ENCODE measurements around the gene PTPRK. TPM values are rescaled to one million over a fixed set of nuclear protein-coding genes. Genes with fewer than 3 reads are reported as not detected.

Gene PTPRK
- total and polyA plus RNA-seq, 4 donors = 12.1 to 61.2 (median 29.1) TPM

DNA sequence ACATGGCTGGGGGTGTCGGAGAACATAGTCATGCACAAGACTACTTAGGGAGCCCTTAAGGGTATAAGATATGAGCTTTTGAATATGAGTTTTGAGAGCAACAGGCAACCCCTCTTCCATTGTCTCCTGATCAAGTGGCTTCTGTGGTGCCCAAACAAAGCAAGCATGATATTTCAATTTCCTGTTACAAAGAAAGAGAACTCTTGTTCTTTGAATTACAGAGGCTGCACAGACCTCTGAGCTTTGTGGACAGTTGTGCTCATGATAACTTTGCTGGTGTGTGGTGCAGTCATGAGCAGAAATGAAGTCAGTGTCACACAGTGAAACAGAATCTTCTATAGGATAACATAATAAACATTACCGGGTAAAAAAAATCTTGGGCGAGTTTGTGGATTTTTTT is 552.7 kb downstream of the PTPRK start:
- Histone ChIP-seq H3K4me1 (ENCODE audit: control insufficient read depth in 4 of 4, insufficient read depth in 4 of 4, low read length in 3 of 4) (no peaks in the 10 kb centered on the region), H3K27ac (ENCODE audit: low read depth in 1 of 2, low read length in 2 of 2) (no peak overlapping the region), H3K36me3 (ENCODE audit: control insufficient read depth in 4 of 4, insufficient read depth in 3 of 4, low read depth in 1 of 4, low read length in 3 of 4) (peaks cover 0 to 21% (median 14%) of the 10 kb centered on the region in 4 donors), H3K9me3 (ENCODE audit: control insufficient read depth in 4 of 4, low read length in 3 of 4) (no peaks in the 10 kb centered on the region), H3K27me3 (ENCODE audit: control insufficient read depth in 4 of 4, insufficient read depth in 4 of 4, low read length in 3 of 4) (no peaks in the 10 kb centered on the region), H3K9ac (ENCODE audit: low read depth in 1 of 2, low read length in 2 of 2) (no peak overlapping the region), H3K4me3 (ENCODE audit: low read depth in 1 of 3, low read length in 3 of 3) (no peak overlapping the region)
- TF ChIP-seq EGR1 (IDR thresholded peaks at IDR 0.05; ENCODE audit: low read depth in 2 of 2) (no peak), HNF4G (IDR thresholded peaks at IDR 0.05) (no peak), SP1 (IDR thresholded peaks at IDR 0.05) (no peak), NR2F2 (IDR thresholded peaks at IDR 0.05) (no peak), GABPA (IDR thresholded peaks at IDR 0.05 in 1 of 2, conservative IDR thresholded peaks at IDR 0.05 in 1 of 2) (no peak), JUND (IDR thresholded peaks at IDR 0.05) (no peak), TAF1 (conservative IDR thresholded peaks at IDR 0.05) (no peak), RAD21 (IDR thresholded peaks at IDR 0.05) (no peak)
- TF ChIP-seq, protein P1, sequence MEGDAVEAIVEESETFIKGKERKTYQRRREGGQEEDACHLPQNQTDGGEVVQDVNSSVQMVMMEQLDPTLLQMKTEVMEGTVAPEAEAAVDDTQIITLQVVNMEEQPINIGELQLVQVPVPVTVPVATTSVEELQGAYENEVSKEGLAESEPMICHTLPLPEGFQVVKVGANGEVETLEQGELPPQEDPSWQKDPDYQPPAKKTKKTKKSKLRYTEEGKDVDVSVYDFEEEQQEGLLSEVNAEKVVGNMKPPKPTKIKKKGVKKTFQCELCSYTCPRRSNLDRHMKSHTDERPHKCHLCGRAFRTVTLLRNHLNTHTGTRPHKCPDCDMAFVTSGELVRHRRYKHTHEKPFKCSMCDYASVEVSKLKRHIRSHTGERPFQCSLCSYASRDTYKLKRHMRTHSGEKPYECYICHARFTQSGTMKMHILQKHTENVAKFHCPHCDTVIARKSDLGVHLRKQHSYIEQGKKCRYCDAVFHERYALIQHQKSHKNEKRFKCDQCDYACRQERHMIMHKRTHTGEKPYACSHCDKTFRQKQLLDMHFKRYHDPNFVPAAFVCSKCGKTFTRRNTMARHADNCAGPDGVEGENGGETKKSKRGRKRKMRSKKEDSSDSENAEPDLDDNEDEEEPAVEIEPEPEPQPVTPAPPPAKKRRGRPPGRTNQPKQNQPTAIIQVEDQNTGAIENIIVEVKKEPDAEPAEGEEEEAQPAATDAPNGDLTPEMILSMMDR (IDR thresholded peaks at IDR 0.05; ENCODE audit: low read depth, low read length, missing input control) = no peak
- 94% methylated on average over 3 of the region's 3 CpGs for WGBS
- DNase-seq (ENCODE audit: low spot score) = no peak

DNA sequence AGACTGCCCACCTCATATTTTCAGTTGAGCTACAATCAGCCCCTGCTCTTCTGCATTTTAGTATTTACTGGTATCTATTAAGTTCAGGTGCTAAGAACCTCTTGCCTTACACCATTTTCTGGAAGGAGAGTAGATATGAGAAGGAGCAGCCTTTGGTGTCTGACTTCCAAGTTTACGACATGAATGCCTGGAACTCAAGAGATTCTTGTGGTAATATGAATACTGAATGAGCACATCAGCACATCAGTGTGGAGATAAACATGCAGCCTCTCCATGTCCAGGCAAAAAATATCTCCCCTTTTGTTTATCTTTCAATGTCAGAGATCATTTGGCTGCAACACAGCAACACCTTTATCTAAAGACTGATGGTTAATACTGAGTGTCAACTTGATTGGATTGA is 553.8 kb downstream of the PTPRK start:
- Histone ChIP-seq H3K4me3 (ENCODE audit: low read depth in 1 of 3, low read length in 3 of 3) (no peak overlapping the region), H3K36me3 (ENCODE audit: control insufficient read depth in 4 of 4, insufficient read depth in 3 of 4, low read depth in 1 of 4, low read length in 3 of 4) (peaks cover 0 to 17% (median 9%) of the 10 kb centered on the region in 4 donors), H3K27me3 (ENCODE audit: control insufficient read depth in 4 of 4, insufficient read depth in 4 of 4, low read length in 3 of 4) (no peaks in the 10 kb centered on the region), H3K4me1 (ENCODE audit: control insufficient read depth in 4 of 4, insufficient read depth in 4 of 4, low read length in 3 of 4) (no peaks in the 10 kb centered on the region), H3K9ac (ENCODE audit: low read depth in 1 of 2, low read length in 2 of 2) (no peak overlapping the region), H3K9me3 (ENCODE audit: control insufficient read depth in 4 of 4, low read length in 3 of 4) (no peaks in the 10 kb centered on the region), H3K27ac (ENCODE audit: low read depth in 1 of 2, low read length in 2 of 2) (no peak overlapping the region)
- no peak for DNase-seq (ENCODE audit: low spot score)
- no peak for TF ChIP-seq NR2F2 (IDR thresholded peaks at IDR 0.05)
- TF ChIP-seq, protein P2, sequence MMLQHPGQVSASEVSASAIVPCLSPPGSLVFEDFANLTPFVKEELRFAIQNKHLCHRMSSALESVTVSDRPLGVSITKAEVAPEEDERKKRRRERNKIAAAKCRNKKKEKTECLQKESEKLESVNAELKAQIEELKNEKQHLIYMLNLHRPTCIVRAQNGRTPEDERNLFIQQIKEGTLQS (IDR thresholded peaks at IDR 0.05) = no peak
- TF ChIP-seq, protein P3, sequence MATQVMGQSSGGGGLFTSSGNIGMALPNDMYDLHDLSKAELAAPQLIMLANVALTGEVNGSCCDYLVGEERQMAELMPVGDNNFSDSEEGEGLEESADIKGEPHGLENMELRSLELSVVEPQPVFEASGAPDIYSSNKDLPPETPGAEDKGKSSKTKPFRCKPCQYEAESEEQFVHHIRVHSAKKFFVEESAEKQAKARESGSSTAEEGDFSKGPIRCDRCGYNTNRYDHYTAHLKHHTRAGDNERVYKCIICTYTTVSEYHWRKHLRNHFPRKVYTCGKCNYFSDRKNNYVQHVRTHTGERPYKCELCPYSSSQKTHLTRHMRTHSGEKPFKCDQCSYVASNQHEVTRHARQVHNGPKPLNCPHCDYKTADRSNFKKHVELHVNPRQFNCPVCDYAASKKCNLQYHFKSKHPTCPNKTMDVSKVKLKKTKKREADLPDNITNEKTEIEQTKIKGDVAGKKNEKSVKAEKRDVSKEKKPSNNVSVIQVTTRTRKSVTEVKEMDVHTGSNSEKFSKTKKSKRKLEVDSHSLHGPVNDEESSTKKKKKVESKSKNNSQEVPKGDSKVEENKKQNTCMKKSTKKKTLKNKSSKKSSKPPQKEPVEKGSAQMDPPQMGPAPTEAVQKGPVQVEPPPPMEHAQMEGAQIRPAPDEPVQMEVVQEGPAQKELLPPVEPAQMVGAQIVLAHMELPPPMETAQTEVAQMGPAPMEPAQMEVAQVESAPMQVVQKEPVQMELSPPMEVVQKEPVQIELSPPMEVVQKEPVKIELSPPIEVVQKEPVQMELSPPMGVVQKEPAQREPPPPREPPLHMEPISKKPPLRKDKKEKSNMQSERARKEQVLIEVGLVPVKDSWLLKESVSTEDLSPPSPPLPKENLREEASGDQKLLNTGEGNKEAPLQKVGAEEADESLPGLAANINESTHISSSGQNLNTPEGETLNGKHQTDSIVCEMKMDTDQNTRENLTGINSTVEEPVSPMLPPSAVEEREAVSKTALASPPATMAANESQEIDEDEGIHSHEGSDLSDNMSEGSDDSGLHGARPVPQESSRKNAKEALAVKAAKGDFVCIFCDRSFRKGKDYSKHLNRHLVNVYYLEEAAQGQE (IDR thresholded peaks at IDR 0.05) = no peak
- no peak for TF ChIP-seq EGR1 (IDR thresholded peaks at IDR 0.05; ENCODE audit: low read depth in 2 of 2)
- TF ChIP-seq YY1 (IDR thresholded peaks at IDR 0.05) = no peak
- TF ChIP-seq, protein P1 (IDR thresholded peaks at IDR 0.05; ENCODE audit: low read depth, low read length, missing input control) = no peak
- TF ChIP-seq SP1 (IDR thresholded peaks at IDR 0.05) = no peak
- no peak for TF ChIP-seq FOXA2 (IDR thresholded peaks at IDR 0.05)
- TF ChIP-seq, protein P4, sequence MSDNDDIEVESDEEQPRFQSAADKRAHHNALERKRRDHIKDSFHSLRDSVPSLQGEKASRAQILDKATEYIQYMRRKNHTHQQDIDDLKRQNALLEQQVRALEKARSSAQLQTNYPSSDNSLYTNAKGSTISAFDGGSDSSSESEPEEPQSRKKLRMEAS (IDR thresholded peaks at IDR 0.05) = no peak
- no peak for TF ChIP-seq RXRA (IDR thresholded peaks at IDR 0.05)
- no peak for TF ChIP-seq FOXA1 (IDR thresholded peaks at IDR 0.05)
- no peak for TF ChIP-seq RAD21 (IDR thresholded peaks at IDR 0.05)
- no peak for TF ChIP-seq TAF1 (conservative IDR thresholded peaks at IDR 0.05)
- no peak for TF ChIP-seq HNF4G (IDR thresholded peaks at IDR 0.05)
- TF ChIP-seq, protein P5, sequence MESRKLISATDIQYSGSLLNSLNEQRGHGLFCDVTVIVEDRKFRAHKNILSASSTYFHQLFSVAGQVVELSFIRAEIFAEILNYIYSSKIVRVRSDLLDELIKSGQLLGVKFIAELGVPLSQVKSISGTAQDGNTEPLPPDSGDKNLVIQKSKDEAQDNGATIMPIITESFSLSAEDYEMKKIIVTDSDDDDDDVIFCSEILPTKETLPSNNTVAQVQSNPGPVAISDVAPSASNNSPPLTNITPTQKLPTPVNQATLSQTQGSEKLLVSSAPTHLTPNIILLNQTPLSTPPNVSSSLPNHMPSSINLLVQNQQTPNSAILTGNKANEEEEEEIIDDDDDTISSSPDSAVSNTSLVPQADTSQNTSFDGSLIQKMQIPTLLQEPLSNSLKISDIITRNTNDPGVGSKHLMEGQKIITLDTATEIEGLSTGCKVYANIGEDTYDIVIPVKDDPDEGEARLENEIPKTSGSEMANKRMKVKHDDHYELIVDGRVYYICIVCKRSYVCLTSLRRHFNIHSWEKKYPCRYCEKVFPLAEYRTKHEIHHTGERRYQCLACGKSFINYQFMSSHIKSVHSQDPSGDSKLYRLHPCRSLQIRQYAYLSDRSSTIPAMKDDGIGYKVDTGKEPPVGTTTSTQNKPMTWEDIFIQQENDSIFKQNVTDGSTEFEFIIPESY (IDR thresholded peaks at IDR 0.05) = no peak
- no peak for TF ChIP-seq HNF4A (conservative IDR thresholded peaks at IDR 0.05)
- no peak for TF ChIP-seq JUND (IDR thresholded peaks at IDR 0.05)
- TF ChIP-seq GABPA (IDR thresholded peaks at IDR 0.05 in 1 of 2, conservative IDR thresholded peaks at IDR 0.05 in 1 of 2) = no peak
- WGBS = 96% methylated on average over 1 of the region's 1 CpG

All from liver (tissue), 9 donors.